GM10248 (cell line): ENCODE measurements around the gene SNX32.
"Not testable (repeated sequence)": the region's sequence is repeated elsewhere in the genome, so short reads cannot be mapped to it uniquely, and the experiment has no call there.

Experiments used
- CTCF ChIA-PET: fragments of 300-600 bp; sonication (Branson Sonifier 250); formaldehyde crosslinking; extraction: SDS; loops from one replicate; lab custom pipeline; 2021; ENCODE audit warnings: antibody characterized with exemption; lab: Yijun Ruan, JAX
- POLR2A ChIA-PET: fragments of 350-650 bp; sonication (Branson Sonifier 250); formaldehyde crosslinking; extraction: SDS; loops from one replicate; lab custom pipeline; 2020; ENCODE audit warnings: antibody characterized with exemption; lab: Yijun Ruan, JAX
- DNase-seq: peaks from one replicate; pipeline ENCODE4 v3.0.0; 2012; ENCODE audit errors: extremely low spot score
- CTCF ChIP-seq: IDR thresholded peaks from 2 replicates; pipeline ENCODE4 v1.5.1; 2012; ENCODE audit warnings: mild to moderate bottlenecking, low read depth; ENCODE audit errors: extremely low read depth, missing control alignments, control extremely low read depth

Gene SNX32

GRCh38 chr11:65843811-65844210 is 10.0 kb downstream of the SNX32 start:
- POLR2A ChIA-PET, result interaction anchor here (0.7 kb wide), 1 partner anchor 40 kb away, joined by 6 read pairs; no protein-coding TSS in a partner anchor
- DNase-seq, result no peak
- CTCF ChIA-PET, result interaction anchor here (1.2 to 1.8 kb wide), 3 partner anchors 8 to 35 kb away, joined by 4 read pairs; no protein-coding TSS in a partner anchor
- TF ChIP-seq CTCF, result no peak

GRCh38 chr11:65844231-65844872 is 10.6 kb downstream of the SNX32 start:
- CTCF ChIA-PET, result interaction anchor here (1.2 to 3.3 kb wide), 4 partner anchors 8 to 65 kb away, joined by 4 to 16 read pairs (median 4); no protein-coding TSS in a partner anchor
- TF ChIP-seq CTCF, result no peak
- no peak for DNase-seq
- POLR2A ChIA-PET, result interaction anchor here (0.7 kb wide), 2 partner anchors 10 to 40 kb away, joined by 6 to 10 read pairs; no protein-coding TSS in a partner anchor

- ChIA-PET CTCF (interaction anchor here (1.2 to 3.8 kb wide), 5 partner anchors 16 to 137 kb away, joined by 4 to 20 read pairs (median 7); partner anchors contain the start of gene FIBP), POLR2A (interaction anchor here (0.6 to 1.7 kb wide), 6 partner anchors 9 to 121 kb away, joined by 3 to 7 read pairs (median 4); no protein-coding TSS in a partner anchor)
- no peak for TF ChIP-seq CTCF
Measured at GRCh38 chr11:65847746-65848145, 14.0 kb downstream of the SNX32 start.

GRCh38 chr11:65848693-65849092 is 14.9 kb downstream of the SNX32 start:
- CTCF ChIA-PET, result interaction anchor here (1.9 to 3.8 kb wide), 3 partner anchors 11 to 40 kb away, joined by 7 to 20 read pairs (median 9); partner anchors contain the start of genes FIBP and MUS81
- POLR2A ChIA-PET, result interaction anchor here (0.7 to 1.7 kb wide), 5 partner anchors 10 to 265 kb away, joined by 3 to 7 read pairs (median 4); no protein-coding TSS in a partner anchor
- not testable (repeated sequence) for DNase-seq

More at GRCh38 chr11:65847746-65848145, 14.0 kb downstream of the SNX32 start:
- DNase-seq, result no peak

- ChIA-PET CTCF (interaction anchor here (1.2 to 5.1 kb wide), 6 partner anchors 10 to 224 kb away, joined by 5 to 29 read pairs (median 8); partner anchors contain the start of genes FIBP and MUS81), POLR2A (interaction anchor here (0.6 to 1.7 kb wide), 3 partner anchors 9 to 20 kb away, joined by 3 to 5 read pairs (median 3); no protein-coding TSS in a partner anchor)
- no peak for TF ChIP-seq CTCF
- DNase-seq, result no peak
Measured at GRCh38 chr11:65849366-65849765, 15.6 kb downstream of the SNX32 start.

- no peak for TF ChIP-seq CTCF
- no peak for DNase-seq
- POLR2A ChIA-PET, result interaction anchor here (0.6 to 1.7 kb wide), 4 partner anchors 9 to 47 kb away, joined by 3 to 5 read pairs (median 3); no protein-coding TSS in a partner anchor
- CTCF ChIA-PET, result interaction anchor here (1.2 to 5.1 kb wide), 6 partner anchors 10 to 224 kb away, joined by 5 to 29 read pairs (median 8); partner anchors contain the start of genes FIBP and MUS81
Measured at GRCh38 chr11:65849771-65850216, 16.0 kb downstream of the SNX32 start.
